NT2/D1 (cell line): ENCODE results near the gene TMEM255B.

Experiments
- YY1 ChIP-seq: IDR thresholded peaks from 2 replicates; pipeline ENCODE4 v1.6.1; 2011; ENCODE audit not compliant: insufficient read length, insufficient read depth
- ZNF274 ChIP-seq: IDR thresholded peaks from 2 replicates; pipeline ENCODE4 v1.6.1; 2011; ENCODE audit warnings: mild to moderate bottlenecking, low read depth, low read length

DNA sequence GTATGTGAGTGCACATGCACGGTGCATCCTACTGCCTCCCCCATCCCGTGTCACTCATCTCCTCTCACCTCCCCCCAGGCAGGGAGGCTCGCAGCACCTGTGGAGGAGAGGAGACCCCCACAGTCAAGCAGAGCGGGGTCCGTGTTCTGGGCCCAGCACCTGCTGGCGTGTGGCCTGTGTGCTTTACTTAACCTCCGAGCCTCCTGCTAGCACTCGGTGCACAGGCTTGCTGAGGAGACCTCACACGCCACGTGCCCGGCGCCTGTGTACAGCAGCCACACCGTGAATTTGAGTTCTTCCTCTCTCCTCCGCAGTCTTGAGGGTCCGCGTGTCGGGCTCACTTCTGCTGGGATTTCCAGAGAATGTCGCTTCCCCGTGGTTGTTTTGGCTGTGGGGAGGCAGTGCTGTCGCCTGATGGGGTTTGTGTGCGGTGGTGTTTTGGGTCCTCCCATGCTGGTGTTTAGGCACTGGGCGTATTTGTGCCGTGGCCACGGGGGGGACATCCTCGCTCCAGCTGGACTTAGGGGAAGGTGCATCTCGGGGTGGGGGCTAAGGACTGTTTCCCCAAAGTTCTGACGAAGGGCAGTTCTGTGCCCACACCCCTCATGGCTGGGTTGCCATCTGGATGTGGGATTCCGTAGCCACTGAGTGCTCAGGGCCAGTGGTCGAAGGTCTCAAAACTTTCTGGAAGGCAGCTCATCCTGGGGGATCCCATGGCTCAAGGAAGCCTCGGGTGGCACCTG, 34.8 kb upstream of the TMEM255B start:
- TF ChIP-seq YY1 (no peak), ZNF274 (no peak)
